Lower leg skin (tissue), 3 donors: ENCODE data around the gene UPK3A.

ENCODE experiments used
- POLR2A ChIP-seq, 2 donors: fragments of 450-650 bp; IDR thresholded peaks; one replicate each; pipeline ENCODE4 v1.6.1; 2016 to 2017; ENCODE audit warnings: antibody characterized with exemption in 2 of 2, mild to moderate bottlenecking in 1 of 2, moderate library complexity in 1 of 2
- TF ChIP-seq, protein P1 (sequence below), 3 donors: fragments of 450-650 bp; IDR thresholded peaks; one replicate each; pipeline ENCODE4 v1.5.1; 2016; ENCODE audit warnings: antibody characterized with exemption in 3 of 3, mild to moderate bottlenecking in 3 of 3, moderate library complexity in 2 of 3

GRCh38 chr22:45291931-45292290, 7.2 kb downstream of the UPK3A start:
- TF ChIP-seq, protein P1, sequence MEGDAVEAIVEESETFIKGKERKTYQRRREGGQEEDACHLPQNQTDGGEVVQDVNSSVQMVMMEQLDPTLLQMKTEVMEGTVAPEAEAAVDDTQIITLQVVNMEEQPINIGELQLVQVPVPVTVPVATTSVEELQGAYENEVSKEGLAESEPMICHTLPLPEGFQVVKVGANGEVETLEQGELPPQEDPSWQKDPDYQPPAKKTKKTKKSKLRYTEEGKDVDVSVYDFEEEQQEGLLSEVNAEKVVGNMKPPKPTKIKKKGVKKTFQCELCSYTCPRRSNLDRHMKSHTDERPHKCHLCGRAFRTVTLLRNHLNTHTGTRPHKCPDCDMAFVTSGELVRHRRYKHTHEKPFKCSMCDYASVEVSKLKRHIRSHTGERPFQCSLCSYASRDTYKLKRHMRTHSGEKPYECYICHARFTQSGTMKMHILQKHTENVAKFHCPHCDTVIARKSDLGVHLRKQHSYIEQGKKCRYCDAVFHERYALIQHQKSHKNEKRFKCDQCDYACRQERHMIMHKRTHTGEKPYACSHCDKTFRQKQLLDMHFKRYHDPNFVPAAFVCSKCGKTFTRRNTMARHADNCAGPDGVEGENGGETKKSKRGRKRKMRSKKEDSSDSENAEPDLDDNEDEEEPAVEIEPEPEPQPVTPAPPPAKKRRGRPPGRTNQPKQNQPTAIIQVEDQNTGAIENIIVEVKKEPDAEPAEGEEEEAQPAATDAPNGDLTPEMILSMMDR (IDR thresholded peaks at IDR 0.05) = no peak
- no peak for TF ChIP-seq POLR2A (IDR thresholded peaks at IDR 0.05)
